HG03575 (cell line): Measurements from ENCODE around the gene SERTAD1.
"Not testable (repeated sequence)": the region's sequence is repeated elsewhere in the genome, so short reads cannot be mapped to it uniquely, and the experiment has no call there.

Source experiments
- ATAC-seq: cut with Tn5 transposase; IDR thresholded peaks from one replicate; pipeline ENCODE4 v1.9.1; 2021; ENCODE audit not compliant: unreplicated experiment, insufficient number of reproducible peaks, low FRiP score; ENCODE audit errors: extremely low read depth

Gene SERTAD1

GRCh38 chr19:40411958-40412499 lies 13.8 kb downstream of the SERTAD1 start:
- ATAC-seq: no peak

DNA sequence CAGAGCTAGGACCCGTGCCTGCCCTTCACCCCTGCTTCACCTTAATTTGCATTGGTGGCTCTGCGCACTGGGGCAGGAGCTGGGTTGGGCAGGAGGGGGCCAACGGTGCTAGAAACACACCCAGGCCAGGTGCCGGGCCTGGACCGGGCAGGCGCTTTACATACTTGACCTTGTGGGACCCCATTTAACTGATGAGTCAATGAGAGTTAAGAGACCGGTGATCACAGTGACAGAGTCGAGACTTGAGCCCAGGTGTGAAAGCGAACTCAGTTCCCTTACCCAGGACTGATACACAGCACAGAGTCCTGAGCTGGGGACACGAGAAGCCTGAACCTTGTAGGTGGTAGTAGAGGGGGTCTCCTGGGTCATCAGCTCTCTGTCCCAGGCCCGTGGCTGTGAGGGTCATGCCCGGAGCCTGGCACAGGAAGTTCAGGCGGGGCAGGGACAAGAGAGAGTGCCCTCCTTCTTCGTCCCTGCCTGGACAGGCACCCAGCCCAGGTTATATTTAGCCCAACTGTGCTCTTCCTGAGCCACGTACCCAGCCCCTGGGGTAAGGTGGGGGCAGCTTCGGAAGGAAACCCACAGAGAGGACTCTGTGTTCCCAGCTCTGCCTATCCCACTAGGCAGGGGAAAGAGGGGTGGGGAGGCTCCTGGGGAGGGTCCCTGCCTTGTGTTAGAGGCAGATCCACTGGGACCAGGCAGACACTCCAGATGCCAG lies 14.5 kb downstream of the SERTAD1 start:
- no peak for ATAC-seq

DNA sequence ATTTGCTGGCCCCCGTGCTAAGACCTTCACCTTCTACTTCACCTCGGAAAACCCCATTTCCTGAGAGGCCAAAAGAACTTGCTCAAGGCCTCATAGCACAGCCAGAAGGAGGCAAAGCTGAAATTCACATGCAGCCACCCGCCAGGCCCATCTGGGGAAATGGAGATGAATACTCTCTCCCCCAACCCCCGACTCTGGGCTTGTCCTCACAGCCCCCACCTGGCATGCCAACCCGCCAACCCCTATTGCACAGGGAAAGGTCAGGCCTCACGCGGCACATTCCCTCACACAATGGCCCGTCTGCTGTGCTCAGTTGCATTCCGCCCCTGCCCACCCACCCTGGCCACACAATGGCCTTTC lies 15.8 kb downstream of the SERTAD1 start:
- ATAC-seq: no peak

GRCh38 chr19:40408598-40408925 lies 17.2 kb downstream of the SERTAD1 start:
- ATAC-seq: not testable (repeated sequence)

DNA sequence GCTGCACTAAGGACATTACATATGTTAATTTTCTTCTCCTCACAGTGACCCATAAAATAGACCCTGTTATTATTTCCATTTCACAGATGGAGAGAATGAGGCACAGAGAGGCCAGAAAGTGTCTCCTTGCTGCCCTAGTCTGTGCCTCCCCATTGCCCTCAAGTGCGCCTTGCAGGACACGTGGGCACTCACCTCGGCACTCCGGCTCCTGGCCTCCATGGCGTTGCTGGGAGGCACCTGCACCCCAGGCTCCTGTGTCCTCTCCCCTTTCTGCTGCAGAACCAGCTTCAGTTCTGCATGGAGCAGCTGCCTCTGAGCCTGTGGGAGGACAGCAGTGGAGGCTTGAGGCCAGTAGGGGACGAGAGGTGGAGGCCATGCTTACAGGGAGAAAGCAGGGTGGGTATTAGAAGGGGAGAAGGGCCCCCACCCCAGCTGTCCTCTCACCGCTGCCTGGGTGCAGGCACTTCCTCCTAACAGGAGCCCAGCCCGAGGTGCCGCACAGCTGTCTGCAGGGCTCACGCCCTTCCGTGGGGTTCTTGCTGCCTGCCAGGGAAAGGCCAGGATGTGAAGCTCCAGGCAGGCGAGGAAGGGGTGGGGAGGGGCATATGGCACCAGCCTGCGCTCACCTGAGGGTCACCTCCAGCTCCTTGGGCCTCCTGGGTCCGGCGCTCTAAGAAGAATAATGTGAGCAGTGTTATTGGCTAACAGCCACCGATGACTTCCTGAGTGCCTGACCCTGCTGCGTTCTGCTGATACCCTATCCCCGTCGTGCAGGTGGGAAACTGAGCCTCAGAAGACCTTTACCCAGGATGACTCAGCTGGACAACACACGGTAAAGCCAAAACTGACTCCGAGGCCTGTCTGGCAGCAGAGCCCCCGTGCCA lies 17.8 kb downstream of the SERTAD1 start:
- no peak for ATAC-seq

- ATAC-seq: no peak
Observed at GRCh38 chr19:40403262-40403984, 22.4 kb downstream of the SERTAD1 start.

DNA sequence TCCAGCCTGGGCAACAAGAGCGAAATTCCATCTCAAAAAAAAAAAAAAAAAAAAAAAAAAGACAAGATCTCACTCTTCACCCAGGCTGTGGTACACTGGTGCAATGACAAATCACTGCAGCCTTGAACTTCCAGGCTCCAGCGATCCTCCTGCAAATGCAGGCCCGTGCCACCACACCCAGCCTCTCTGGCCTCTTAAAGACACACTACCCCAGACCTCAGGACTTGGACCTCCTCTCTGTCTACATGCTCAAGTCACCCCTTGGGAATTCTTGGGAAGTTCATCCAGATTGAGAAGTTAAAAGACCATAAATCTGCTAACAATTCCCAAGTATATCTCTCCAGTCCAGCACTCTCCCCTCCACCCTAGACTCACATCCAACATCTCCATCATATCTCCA lies 25.2 kb downstream of the SERTAD1 start:
- ATAC-seq: no peak

DNA sequence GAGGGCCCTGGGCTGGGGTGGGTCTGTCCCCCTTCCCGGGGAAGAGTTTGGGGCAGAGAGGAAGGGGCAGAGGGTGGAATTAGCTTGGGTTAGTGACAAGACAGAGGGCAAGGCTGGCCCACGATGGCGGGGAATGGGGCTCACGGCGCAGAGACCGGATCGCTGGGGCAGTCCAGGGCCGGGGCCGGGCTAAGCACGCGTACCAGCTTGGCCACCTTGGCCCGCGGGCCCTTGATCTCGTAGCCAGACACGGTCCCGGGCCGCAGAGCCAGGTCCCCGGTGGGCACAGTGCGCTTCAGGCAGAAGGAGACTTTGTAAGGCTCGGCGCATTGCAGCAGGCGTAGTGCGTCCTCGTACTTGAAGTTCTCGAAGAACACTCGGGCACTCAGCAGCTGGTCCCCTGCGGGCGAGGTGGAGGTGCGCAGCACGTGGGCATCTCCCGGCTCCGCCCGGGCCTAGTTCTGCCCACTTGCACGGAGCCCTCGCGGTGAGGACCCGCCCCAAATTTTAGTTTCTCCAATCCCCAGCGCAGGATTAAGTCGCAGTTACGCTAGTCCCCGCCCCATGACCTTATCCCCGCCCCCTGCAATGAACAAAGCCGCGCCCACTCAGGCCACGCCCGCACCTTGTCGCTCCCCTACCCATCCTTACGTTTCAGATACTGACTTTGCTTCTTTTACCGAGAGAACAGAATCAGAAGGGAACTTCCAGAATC lies 27.2 kb downstream of the SERTAD1 start:
- no peak for ATAC-seq

- ATAC-seq: no peak
Observed at GRCh38 chr19:40397568-40397906, 28.3 kb downstream of the SERTAD1 start.

GRCh38 chr19:40396886-40397567 lies 28.8 kb downstream of the SERTAD1 start:
- no peak for ATAC-seq

GRCh38 chr19:40395956-40396355 lies 29.8 kb downstream of the SERTAD1 start:
- ATAC-seq: no peak

DNA sequence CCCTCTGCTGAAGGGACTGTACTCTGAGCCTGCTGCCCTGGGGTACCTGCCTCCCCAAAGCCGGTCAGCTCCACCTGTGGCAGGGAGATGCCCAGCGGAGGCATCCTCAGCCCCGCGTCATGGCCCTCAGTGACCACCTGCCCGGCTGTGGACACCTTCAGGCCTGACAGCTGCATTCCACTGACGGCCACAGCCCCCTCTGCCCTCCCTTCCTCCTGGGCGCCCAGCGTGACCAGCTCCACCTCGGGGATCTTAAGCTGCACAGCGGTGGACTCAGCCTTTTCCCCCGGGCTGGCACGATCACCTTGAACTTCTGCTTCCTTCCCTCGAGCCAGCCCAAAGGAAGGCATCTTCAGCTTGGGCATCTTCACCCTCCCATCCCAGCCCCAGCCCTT lies 31.0 kb downstream of the SERTAD1 start:
- ATAC-seq: no peak

DNA sequence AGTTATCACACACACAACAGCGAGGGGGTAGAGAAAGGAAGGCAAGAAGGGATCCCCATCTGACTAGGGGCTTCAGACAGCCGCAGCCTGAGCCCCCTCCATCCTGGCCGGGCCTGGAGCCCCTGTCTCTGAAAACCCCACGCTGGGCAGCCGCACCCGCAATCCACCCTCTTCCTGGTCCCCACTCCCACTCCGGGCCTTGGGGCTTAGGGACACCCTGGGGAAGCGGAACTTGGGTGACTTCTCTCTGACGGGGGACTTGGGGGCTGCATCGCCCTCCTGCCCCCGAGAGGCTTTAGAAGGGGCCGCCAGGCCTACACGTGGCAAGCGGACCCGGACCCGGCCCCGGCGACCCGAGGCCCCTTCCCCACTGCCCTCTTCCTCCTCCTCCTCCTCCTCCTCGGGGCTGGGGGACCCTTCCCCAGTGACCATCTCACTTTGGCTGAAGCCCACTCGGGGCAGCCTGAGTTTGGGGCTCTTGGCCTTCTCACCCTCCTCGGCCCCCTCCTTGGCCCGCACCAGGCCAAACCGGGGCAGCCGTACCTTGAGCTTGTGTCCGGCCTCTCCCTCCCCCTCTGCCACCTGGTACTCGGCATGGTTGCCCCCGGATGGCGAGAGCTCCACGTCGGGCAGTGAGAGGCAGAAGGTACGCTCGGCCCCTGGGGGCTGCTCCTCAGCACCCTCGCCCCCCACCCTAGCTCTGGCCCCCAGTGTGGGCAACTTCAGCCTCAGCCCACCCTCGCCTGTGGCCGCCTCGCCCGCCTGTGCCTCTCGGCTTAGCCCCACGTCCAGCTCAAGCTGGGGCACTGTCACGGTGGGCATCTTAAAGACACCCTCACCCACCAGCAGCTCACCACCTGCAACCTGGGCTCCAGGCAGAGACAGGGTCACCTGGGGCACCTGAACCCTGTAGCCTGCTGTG lies 31.6 kb downstream of the SERTAD1 start:
- no peak for ATAC-seq

- no peak for ATAC-seq
Observed at GRCh38 chr19:40392894-40393517, 32.8 kb downstream of the SERTAD1 start.

- no peak for ATAC-seq
Observed at GRCh38 chr19:40392123-40392522, 33.7 kb downstream of the SERTAD1 start.

- ATAC-seq: no peak
Observed at GRCh38 chr19:40390084-40390742, 35.6 kb downstream of the SERTAD1 start, which contains the start of gene HIPK4. TSS of gene HIPK4 (minus strand) at chr19:40390181. CDS start at chr19:40389902, 279 bp downstream.
